Measurements from ENCODE around the gene RIPOR1. TPM values are rescaled to one million over a fixed set of nuclear protein-coding genes. Genes with fewer than 3 reads are reported as not detected.
A peak's percentile ranks its signal among the peaks of the same experiment; 100 is the strongest.

The RIPOR1 gene
- total RNA-seq, 2 donors from 2014 or later, result 98.0 to 101 TPM

DNA sequence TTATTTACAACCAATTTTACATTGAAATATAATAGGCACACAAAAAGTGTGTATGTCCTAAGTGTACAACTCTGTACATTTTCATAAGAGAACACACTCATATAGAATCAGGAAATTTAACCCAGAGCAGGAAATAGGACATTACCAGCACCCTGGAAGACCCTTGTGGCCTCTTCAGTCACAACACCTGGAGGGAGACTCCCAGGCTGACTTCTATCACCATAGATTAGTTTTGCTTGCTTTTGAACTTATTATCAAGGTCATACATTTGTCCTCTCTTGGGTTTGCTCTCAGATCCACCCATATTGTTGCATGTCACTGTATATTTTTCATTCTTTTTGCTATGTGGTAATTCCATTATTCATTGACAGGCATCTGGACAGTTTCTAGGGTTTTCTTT, 5.8 kb downstream of the RIPOR1 start:
- DNase-seq (ENCODE audit: low spot score) (no peak), ATAC-seq (ENCODE audit: insufficient number of reproducible peaks, low FRiP score, low read depth) (no peak)
- Histone ChIP-seq H3K4me1 (ENCODE audit: control insufficient read depth in 1 of 2, low read depth in 2 of 2) (peaks cover 34 to 61% of the 10 kb centered on the region in 2 donors), H3K9me3 (no peaks in the 10 kb centered on the region), H3K27ac (no peak overlapping the region), H3K27me3 (replicated peaks; ENCODE audit: insufficient read depth) (no peaks in the 10 kb centered on the region), H3K36me3 (no peaks in the 10 kb centered on the region), H3K4me3 (no peak overlapping the region)
- TF ChIP-seq, protein P1, sequence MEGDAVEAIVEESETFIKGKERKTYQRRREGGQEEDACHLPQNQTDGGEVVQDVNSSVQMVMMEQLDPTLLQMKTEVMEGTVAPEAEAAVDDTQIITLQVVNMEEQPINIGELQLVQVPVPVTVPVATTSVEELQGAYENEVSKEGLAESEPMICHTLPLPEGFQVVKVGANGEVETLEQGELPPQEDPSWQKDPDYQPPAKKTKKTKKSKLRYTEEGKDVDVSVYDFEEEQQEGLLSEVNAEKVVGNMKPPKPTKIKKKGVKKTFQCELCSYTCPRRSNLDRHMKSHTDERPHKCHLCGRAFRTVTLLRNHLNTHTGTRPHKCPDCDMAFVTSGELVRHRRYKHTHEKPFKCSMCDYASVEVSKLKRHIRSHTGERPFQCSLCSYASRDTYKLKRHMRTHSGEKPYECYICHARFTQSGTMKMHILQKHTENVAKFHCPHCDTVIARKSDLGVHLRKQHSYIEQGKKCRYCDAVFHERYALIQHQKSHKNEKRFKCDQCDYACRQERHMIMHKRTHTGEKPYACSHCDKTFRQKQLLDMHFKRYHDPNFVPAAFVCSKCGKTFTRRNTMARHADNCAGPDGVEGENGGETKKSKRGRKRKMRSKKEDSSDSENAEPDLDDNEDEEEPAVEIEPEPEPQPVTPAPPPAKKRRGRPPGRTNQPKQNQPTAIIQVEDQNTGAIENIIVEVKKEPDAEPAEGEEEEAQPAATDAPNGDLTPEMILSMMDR (IDR thresholded peaks at IDR 0.05), result no peak

GRCh38 chr16:67535201-67535600, 6.6 kb downstream of the RIPOR1 start:
- DNase-seq (ENCODE audit: low spot score) (no peak), ATAC-seq (ENCODE audit: insufficient number of reproducible peaks, low FRiP score, low read depth) (no peak)
- H3K36me3 ChIP-seq, result peaks cover 4% of the 10 kb centered on the region
- TF ChIP-seq, protein P1 (IDR thresholded peaks at IDR 0.05), result no peak
- H3K27ac ChIP-seq, result no peak overlapping the region
- peaks cover 34 to 61% of the 10 kb centered on the region in 2 donors for H3K4me1 ChIP-seq (ENCODE audit: control insufficient read depth in 1 of 2, low read depth in 2 of 2)
- no peaks in the 10 kb centered on the region for H3K27me3 ChIP-seq (replicated peaks; ENCODE audit: insufficient read depth)
- H3K9me3 ChIP-seq, result no peaks in the 10 kb centered on the region
- no peak overlapping the region for H3K4me3 ChIP-seq

- no peaks in the 10 kb centered on the region for H3K9me3 ChIP-seq
- ATAC-seq (ENCODE audit: insufficient number of reproducible peaks, low FRiP score, low read depth), result peak; percentile 54
- H3K27me3 ChIP-seq (replicated peaks; ENCODE audit: insufficient read depth), result no peaks in the 10 kb centered on the region
- H3K36me3 ChIP-seq, result peaks cover 21% of the 10 kb centered on the region
- peaks cover 17 to 42% of the 10 kb centered on the region in 2 donors for H3K4me1 ChIP-seq (ENCODE audit: control insufficient read depth in 1 of 2, low read depth in 2 of 2)
- no peak for DNase-seq (ENCODE audit: low spot score)
- TF ChIP-seq, protein P1 (IDR thresholded peaks at IDR 0.05), result no peak
- H3K4me3 ChIP-seq, result peak overlapping the region; percentile 90
- H3K27ac ChIP-seq, result peak overlapping the region; percentile 4 to 67
Observed at GRCh38 chr16:67537270-67537635, 8.6 kb downstream of the RIPOR1 start.

DNA sequence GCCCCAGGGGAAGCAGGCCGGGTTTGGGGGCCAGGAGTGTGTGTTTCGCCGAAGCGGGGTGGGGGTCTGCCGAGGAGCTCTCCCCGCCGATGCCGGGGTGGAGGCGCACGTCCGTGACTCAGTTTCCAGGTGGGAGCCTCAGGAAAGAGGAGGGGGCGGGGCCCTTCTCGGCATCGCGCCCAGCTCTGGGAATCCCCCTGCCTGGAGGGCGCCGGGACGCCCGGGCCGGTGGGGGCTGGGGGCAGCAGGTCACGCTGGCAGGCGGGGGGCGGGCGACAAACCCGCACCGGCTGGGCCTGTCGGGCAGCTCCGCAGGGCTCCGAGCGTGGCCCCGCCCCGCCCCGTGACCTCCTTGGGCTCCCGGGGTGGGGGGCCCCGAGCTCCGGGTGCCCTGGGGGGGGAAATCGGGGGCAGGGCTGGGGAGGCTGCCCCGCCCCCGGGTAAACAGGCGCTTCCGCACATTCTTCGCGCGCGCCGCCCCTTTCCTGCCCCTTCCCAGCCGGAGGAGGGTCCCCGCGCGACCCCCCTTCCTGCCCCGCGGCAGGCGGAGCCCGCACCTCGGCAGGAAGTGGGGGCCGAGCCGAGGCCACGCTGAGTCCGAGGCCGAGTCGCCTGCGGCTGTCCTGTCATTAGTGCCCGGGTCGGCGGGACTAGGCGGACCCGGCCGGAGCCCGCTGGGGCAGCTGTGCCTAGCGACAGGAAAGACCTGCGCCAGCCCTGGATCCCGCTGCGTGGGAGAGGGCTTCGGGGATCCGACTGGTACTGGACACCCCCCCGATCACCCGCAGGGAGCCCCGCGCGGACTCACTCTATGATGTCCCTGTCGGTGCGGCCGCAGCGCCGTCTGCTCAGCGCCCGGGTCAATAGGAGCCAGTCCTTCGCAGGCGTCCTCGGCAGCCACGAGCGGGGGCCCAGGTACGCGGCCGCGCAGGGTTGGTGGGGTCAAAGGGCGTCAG, 9.3 kb downstream of the RIPOR1 start:
- DNase-seq (ENCODE audit: low spot score) (no peak), ATAC-seq (ENCODE audit: insufficient number of reproducible peaks, low FRiP score, low read depth) (no peak)
- peaks cover 14 to 36% of the 10 kb centered on the region in 2 donors for H3K4me1 ChIP-seq (ENCODE audit: control insufficient read depth in 1 of 2, low read depth in 2 of 2)
- peaks cover 25% of the 10 kb centered on the region for H3K36me3 ChIP-seq
- TF ChIP-seq, protein P1 (IDR thresholded peaks at IDR 0.05), result no peak
- no peaks in the 10 kb centered on the region for H3K27me3 ChIP-seq (replicated peaks; ENCODE audit: insufficient read depth)
- H3K27ac ChIP-seq, result peak overlapping the region; percentile 4 to 67
- H3K4me3 ChIP-seq, result peak overlapping the region; percentile 90
- H3K9me3 ChIP-seq, result no peaks in the 10 kb centered on the region

DNA sequence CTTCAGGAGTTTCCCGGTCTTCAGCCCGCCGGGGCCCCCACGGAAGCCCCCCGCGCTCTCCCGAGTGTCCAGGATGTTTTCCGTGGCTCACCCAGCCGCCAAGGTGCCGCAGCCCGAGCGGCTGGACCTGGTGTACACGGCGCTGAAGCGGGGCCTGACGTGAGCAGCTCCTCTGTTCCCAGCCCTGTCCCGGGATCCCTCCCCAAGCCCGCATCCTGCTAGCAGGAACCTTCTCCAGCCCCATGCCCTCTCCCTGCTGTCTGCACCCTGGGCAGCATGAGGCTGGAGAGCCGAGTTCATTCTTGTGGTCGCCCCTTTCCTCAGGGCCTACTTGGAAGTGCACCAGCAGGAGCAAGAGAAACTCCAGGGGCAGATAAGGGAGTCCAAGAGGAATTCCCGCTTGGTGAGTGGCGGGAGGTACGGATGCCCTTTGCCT, 10.1 kb downstream of the RIPOR1 start:
- DNase-seq (ENCODE audit: low spot score) (no peak), ATAC-seq (ENCODE audit: insufficient number of reproducible peaks, low FRiP score, low read depth) (no peak)
- Histone ChIP-seq H3K9me3 (no peaks in the 10 kb centered on the region), H3K27me3 (replicated peaks; ENCODE audit: insufficient read depth) (no peaks in the 10 kb centered on the region), H3K4me1 (ENCODE audit: control insufficient read depth in 1 of 2, low read depth in 2 of 2) (peaks cover 14 to 30% of the 10 kb centered on the region in 2 donors), H3K27ac (peak overlapping the region in 1 of 2 donors; percentile 67), H3K4me3 (peak overlapping the region; percentile 90), H3K36me3 (peaks cover 32% of the 10 kb centered on the region)
- TF ChIP-seq, protein P1 (IDR thresholded peaks at IDR 0.05), result no peak
